Activated B cell treated with CpG ODN at 0.5 μM for 24 hours (primary cell): ENCODE measurements around the gene PPT1. TPM values are rescaled to one million over a fixed set of nuclear protein-coding genes. Genes with fewer than 3 reads are reported as not detected.
A peak's percentile ranks its signal among the peaks of the same experiment; 100 is the strongest.

ENCODE experiments used
- ATAC-seq: fragments of 200-7000 bp; cut with Tn5 transposase; one replicate; pipeline ENCODE4 v1.10.0; 2021; ENCODE audit warnings: low read depth, mild to moderate bottlenecking, moderate library complexity
- CTCF ChIA-PET: fragments of 350-600 bp; sonication (Branson Sonifier 250); formaldehyde crosslinking; loops from one replicate; lab custom pipeline; 2021; ENCODE audit warnings: antibody characterized with exemption; lab: Charles Lee
- POLR2A ChIA-PET: fragments of 350-600 bp; sonication (Branson Sonifier 250); formaldehyde crosslinking; loops from one replicate; lab custom pipeline; 2021; ENCODE audit warnings: antibody characterized with exemption; lab: Charles Lee
- DNase-seq: peaks from one replicate; pipeline ENCODE4 v3.0.0; 2022
- H3K27ac Mint-ChIP-seq: one replicate; pipeline ENCODE4 v1.8.0; 2020; ENCODE audit warnings: mixed read lengths
- H3K27me3 Mint-ChIP-seq: one replicate; pipeline ENCODE4 v1.8.0; 2021; ENCODE audit warnings: mixed read lengths
- H3K36me3 Mint-ChIP-seq: one replicate; pipeline ENCODE4 v1.8.0; 2021; ENCODE audit warnings: low read depth, mixed read lengths
- H3K4me1 Mint-ChIP-seq: one replicate; pipeline ENCODE4 v1.8.0; 2021; ENCODE audit warnings: mixed read lengths
- H3K4me3 Mint-ChIP-seq: one replicate; pipeline ENCODE4 v1.8.0; 2020; ENCODE audit warnings: mild to moderate bottlenecking, mixed read lengths
- H3K9me3 Mint-ChIP-seq: one replicate; pipeline ENCODE4 v1.8.0; 2020; ENCODE audit warnings: mixed read lengths
- intact Hi-C: fragments of 100-400 bp; cut with micrococcal nuclease; formaldehyde crosslinking; loops from one replicate; pipeline ENCODE4 v1.15.1; 2024
- total RNA-seq: library from RNA; stranded (reverse); gene quantifications from 2 replicates; pipeline ENCODE4 v1.2.3, GENCODE V29; 2022
- TF ChIP-seq, protein P1 (sequence below): fragments of 200-600 bp; IDR thresholded peaks from one replicate; pipeline ENCODE4 v1.8.0; 2022; ENCODE audit warnings: antibody characterized with exemption, mild to moderate bottlenecking

PPT1 gene
- total RNA-seq, 1 donor from 2014 or later, result 41.8 TPM

DNA sequence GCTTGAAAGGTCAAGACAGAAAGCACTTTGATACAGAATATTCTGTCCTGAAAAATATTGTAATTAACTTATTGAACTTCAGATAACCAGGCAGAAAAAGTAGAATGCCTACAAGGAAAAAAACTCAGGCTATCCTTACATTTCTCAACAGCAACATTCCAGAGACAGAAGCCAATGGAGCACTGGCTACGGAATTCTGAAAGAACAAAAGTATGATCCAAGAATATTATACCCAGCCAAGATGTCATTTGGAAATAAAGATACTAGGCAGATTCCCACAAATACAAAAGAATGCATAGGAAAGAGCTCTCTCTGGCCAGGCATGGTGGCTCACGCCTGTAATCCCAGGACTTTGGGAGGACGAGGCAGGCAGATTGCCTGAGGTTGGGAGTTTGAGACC is 5.8 kb upstream of the PPT1 start:
- intact Hi-C loops, result no loop called here
- H3K27me3 Mint-ChIP-seq, result peaks cover 5% of the 10 kb centered on the region
- TF ChIP-seq, protein P1, sequence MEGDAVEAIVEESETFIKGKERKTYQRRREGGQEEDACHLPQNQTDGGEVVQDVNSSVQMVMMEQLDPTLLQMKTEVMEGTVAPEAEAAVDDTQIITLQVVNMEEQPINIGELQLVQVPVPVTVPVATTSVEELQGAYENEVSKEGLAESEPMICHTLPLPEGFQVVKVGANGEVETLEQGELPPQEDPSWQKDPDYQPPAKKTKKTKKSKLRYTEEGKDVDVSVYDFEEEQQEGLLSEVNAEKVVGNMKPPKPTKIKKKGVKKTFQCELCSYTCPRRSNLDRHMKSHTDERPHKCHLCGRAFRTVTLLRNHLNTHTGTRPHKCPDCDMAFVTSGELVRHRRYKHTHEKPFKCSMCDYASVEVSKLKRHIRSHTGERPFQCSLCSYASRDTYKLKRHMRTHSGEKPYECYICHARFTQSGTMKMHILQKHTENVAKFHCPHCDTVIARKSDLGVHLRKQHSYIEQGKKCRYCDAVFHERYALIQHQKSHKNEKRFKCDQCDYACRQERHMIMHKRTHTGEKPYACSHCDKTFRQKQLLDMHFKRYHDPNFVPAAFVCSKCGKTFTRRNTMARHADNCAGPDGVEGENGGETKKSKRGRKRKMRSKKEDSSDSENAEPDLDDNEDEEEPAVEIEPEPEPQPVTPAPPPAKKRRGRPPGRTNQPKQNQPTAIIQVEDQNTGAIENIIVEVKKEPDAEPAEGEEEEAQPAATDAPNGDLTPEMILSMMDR, result no peak
- peaks cover 6% of the 10 kb centered on the region for H3K9me3 Mint-ChIP-seq
- POLR2A ChIA-PET, result no interaction called here
- CTCF ChIA-PET, result no interaction called here
- ATAC-seq (no peak), DNase-seq (no peak)
- H3K36me3 Mint-ChIP-seq, result no peaks in the 10 kb centered on the region
- H3K4me1 Mint-ChIP-seq, result no peaks in the 10 kb centered on the region
- no peak overlapping the region for H3K27ac Mint-ChIP-seq
- no peak overlapping the region for H3K4me3 Mint-ChIP-seq

DNA sequence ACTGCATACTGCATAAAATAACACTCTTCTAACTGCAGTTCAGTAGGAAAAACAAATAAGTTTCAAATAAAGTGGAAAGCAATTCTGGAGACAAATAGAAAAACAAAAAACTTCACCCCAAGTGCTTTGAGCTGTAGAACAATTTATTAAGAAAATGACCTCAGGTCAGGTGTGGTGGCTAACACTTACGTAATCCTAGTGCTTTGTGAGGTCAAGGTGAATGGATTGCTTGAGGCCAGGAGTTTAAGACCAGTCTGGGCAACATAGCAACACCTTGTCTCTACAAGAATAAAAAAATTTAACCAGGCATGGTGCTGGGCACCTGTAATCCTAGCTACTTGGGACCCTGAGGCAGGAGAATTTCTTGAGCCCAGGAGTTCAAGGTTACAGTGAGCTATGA is 5.0 kb upstream of the PPT1 start:
- ChIA-PET CTCF (no interaction called here), POLR2A (interaction anchor here (0.7 kb wide), 1 partner anchor 1231 kb away, joined by 4 read pairs; no protein-coding TSS in a partner anchor)
- DNase-seq (no peak), ATAC-seq (no peak)
- Mint-ChIP-seq H3K4me3 (no peak overlapping the region), H3K9me3 (peaks cover 6% of the 10 kb centered on the region), H3K27ac (no peak overlapping the region), H3K4me1 (peaks cover 6% of the 10 kb centered on the region), H3K36me3 (no peaks in the 10 kb centered on the region), H3K27me3 (peaks cover 5% of the 10 kb centered on the region)
- intact Hi-C loops, result no loop called here
- TF ChIP-seq, protein P1, result no peak

DNA sequence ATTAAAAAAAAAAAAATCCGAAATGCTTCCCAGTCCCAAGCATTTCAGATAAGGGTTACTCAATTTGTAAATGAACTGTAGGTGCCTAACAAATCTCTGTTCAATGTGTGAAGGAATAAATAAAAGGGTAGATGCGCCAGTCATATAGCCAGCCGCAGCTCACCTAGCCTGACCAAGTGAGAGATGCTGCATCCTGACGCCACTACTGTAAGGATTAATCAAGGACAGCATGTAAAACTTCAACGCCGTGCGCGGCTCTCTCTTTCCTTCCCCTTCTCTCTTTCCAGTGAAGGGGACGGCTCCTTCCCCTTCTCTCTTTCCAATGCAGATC is 441 bp downstream of the PPT1 start:
- Mint-ChIP-seq H3K9me3 (no peaks in the 10 kb centered on the region), H3K27ac (peak overlapping the region; percentile 92), H3K4me3 (peak overlapping the region; percentile 94), H3K27me3 (peaks cover 3% of the 10 kb centered on the region), H3K4me1 (peaks cover 18% of the 10 kb centered on the region), H3K36me3 (peaks cover 18% of the 10 kb centered on the region)
- ATAC-seq (peak; percentile 29), DNase-seq (no peak)
- POLR2A ChIA-PET, result interaction anchor here (0.6 to 1.1 kb wide), 3 partner anchors 56 to 375 kb away, joined by 3 to 4 read pairs (median 3); partner anchors contain the start of gene CAP1
- TF ChIP-seq, protein P1, result no peak
- CTCF ChIA-PET, result interaction anchor here (1.0 kb wide), 1 partner anchor 18 kb away, joined by 5 read pairs; no protein-coding TSS in a partner anchor
- intact Hi-C loops, result loop anchor here (2.0 to 10.0 kb wide), 3 partner anchors 88 to 221 kb away; partner anchors contain the start of genes COL9A2 and ZMPSTE24

DNA sequence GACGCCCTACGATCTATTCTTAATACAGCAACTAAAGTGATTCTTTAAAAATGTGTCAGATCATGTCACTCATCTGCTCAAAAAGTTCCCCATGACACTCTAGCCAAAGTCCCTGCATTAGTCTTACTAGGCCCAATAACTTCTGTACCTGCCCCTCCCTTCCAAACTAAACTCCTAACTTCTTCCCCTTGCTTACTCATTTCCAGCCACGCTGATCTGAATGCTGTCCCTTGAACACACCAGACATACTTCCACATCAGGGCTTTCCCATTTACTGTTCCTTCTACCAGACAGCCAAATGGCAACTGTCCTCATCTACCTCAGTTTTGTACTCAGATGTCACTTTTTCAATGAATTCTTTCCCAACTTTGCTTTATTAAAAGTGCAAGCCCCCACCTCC is 1.2 kb downstream of the PPT1 start:
- Mint-ChIP-seq H3K4me1 (peaks cover 18% of the 10 kb centered on the region), H3K9me3 (no peaks in the 10 kb centered on the region), H3K4me3 (peak overlapping the region; percentile 11), H3K27me3 (peaks cover 3% of the 10 kb centered on the region), H3K36me3 (peaks cover 25% of the 10 kb centered on the region), H3K27ac (no peak overlapping the region)
- ATAC-seq (no peak), DNase-seq (no peak)
- CTCF ChIA-PET, result no interaction called here
- POLR2A ChIA-PET, result interaction anchor here (0.7 kb wide), 1 partner anchor 376 kb away, joined by 3 read pairs; no protein-coding TSS in a partner anchor
- intact Hi-C loops, result loop anchor here (2.0 to 10.0 kb wide), 3 partner anchors 89 to 221 kb away; partner anchors contain the start of genes COL9A2 and ZMPSTE24
- TF ChIP-seq, protein P1, result no peak

DNA sequence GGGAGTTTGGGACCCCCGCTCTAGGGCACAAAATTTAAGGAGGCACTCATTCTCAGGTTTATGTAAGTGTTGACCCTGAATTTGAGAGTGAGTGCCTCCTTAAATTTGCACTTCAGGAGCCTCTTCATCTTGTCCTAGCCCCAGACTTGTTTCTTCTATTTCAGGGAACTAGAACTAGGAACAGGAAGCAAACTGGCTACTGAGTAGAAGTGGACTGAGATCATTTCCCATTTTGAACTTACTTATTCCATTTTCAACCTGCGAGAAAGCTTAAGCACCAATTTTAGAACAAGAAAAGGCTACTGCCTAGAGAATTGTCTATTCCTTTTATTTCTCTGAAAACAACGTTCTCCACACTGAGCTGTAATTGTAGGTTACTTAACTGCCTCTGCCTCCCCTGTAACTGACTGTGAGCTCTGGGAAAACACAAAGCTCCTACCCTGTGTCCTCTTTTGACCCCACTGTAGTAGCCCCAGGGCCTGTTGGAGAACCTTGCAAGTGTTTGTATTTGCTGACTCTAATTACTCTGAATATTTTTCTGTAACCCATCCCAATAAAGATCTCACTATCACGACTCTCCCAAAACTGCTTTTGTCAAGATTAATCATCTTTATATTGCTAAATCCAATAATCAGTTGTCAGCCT is 2.5 kb downstream of the PPT1 start:
- intact Hi-C loops, result loop anchor here (5.0 to 10.0 kb wide), 2 partner anchors 90 to 223 kb away; partner anchors contain the start of gene COL9A2
- CTCF ChIA-PET, result no interaction called here
- TF ChIP-seq, protein P1, result no peak
- H3K4me1 Mint-ChIP-seq, result peaks cover 18% of the 10 kb centered on the region
- H3K27me3 Mint-ChIP-seq, result no peaks in the 10 kb centered on the region
- H3K9me3 Mint-ChIP-seq, result no peaks in the 10 kb centered on the region
- no peak overlapping the region for H3K4me3 Mint-ChIP-seq
- ATAC-seq (no peak), DNase-seq (no peak)
- peaks cover 33% of the 10 kb centered on the region for H3K36me3 Mint-ChIP-seq
- POLR2A ChIA-PET, result no interaction called here
- H3K27ac Mint-ChIP-seq, result no peak overlapping the region
